Measurements from ENCODE around the gene CHMP5.
A peak's percentile ranks its signal among the peaks of the same experiment; 100 is the strongest.

The CHMP5 gene

DNA sequence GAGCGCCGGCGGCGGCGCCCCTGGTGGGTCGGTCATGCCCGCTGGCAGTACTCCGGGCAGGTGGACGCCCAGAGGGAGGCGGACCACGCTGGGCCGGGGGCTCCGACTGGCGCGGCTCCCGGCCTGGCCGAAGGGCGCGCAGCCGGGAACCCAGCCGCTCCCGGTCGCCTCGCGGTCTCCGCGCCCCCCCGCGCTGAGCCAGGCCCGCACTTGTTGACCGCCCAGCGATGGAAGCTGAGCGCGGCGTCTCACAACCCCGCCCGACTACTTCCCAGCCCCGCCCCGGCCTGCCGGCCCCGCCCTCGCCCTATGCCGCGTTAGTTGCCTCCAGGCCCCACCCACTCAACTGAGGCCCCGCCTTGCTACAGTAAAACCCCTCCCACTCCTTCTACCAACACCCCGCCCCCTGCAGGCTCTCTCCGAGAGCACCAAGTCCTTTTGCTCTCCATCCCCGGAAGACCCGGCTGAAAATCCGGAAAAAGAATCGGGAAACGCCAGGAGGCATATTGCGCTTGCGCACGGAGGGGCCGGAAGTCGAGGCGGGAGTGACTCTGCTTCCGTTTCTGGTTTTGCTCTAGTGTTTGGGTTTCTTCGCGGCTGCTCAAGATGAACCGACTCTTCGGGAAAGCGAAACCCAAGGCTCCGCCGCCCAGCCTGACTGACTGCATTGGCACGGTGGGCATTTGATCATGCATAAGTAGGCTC is at the start of gene CHMP5, which contains the start of gene BAG1:
CHMP5 (plus strand) TSS at position 577 of the 705 bp plus-strand sequence; CDS start at position 607, 30 bp downstream.
BAG1 (minus strand) TSS at position 236 of the 705 bp plus-strand sequence.
- peak; percentile 98 to 99 for DNase-seq (ENCODE audit: low read depth in 2 of 2)

DNA sequence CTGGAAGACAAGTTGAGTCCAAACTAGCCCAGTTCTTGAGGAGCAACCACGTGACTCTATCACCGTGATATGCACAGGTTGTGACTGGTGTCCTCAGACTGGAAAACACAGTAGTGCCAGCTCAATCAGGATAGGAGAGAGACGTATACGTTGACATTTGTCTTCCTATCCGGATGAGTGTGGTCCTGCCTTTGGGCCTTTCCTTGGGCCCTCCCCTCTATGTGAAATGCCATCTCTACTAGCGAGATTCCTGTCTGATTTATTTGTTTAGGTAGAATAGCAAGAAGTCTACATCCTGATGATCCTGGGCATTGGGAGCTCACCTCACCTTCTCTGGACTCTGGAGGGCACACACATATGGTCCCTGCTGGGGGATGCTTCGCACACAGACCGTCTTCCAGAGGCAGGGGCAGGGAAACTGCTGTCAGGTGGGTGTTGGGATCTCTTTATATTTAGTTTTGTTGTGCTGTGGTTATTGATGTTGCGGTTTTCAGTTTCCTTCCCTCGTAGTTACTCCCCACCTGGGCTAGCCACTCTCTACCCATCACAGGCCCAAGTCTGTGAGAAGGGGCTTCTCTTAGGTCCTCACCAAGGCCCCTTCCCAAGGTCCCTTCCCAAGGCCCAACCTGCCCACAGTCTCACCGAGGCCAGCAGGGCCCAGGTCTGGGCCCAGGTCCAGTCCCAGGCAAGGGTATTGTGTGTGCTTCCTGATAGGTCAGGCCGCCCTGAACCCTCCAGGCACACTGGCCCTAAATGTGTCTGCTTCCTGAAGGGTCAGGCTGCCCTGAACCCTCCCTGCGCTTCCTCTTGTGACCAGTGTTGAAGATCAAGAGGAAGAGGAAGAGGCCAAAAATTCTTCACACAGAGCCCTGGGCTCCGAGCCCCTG is 43.9 kb upstream of the CHMP5 start:
- no peak for DNase-seq (ENCODE audit: low read depth in 2 of 2)

DNA sequence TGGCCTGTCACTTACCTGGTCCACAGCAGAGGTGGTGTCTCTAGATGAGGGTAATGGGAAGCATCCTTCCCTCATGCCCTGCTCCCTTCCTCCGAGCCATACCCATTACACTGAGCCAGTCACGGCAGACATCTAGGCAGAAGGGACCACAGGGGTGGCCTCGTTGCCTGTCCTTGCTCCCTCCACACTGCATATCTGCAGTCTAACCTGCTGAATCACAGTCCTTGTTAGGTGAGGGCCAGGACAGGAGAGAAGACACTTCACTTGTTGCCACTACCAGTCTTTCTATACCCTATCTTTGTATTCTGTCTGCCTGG is 43.3 kb upstream of the CHMP5 start:
- no peak for DNase-seq (ENCODE audit: low read depth in 2 of 2)

DNA sequence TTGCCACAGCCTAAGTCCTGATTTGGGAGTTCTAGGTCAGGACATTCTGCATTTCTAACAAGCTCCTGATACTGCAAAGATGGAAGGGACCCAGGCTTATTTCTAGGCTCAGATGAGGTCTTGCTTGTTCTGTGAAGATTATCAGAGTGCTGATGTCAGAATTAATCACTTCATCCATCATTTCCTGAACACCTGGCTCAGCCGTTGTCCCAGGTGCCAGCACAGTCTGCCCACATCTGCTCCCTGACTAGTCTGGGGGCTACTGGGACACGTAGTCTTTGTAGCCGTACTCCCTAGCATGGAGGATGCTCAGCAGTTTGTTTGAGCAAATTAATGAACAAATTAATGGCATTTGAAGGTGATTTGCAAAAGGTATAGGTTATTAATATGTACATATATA is 42.8 kb upstream of the CHMP5 start:
- no peak for DNase-seq (ENCODE audit: low read depth in 2 of 2)

DNA sequence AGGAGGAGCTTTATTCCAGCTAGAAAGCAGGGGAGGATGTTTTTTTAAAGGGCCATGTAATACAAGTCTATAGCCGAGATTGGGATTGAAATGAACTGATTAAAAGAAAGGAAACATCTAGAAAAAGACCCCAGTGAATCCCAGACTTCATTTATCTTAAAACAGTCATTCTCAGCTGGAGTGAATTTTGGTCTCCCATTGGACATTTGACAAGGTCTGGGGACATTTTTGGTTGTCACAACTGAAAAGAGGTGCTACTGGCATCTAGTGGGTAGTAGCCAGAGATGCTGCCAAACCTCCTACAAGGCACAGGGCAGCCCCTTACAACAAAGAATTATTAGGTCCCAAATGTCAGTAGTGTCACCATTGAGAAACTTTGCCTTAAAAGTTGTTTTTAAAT is 41.2 kb upstream of the CHMP5 start:
- DNase-seq (ENCODE audit: low read depth in 2 of 2), result no peak

DNA sequence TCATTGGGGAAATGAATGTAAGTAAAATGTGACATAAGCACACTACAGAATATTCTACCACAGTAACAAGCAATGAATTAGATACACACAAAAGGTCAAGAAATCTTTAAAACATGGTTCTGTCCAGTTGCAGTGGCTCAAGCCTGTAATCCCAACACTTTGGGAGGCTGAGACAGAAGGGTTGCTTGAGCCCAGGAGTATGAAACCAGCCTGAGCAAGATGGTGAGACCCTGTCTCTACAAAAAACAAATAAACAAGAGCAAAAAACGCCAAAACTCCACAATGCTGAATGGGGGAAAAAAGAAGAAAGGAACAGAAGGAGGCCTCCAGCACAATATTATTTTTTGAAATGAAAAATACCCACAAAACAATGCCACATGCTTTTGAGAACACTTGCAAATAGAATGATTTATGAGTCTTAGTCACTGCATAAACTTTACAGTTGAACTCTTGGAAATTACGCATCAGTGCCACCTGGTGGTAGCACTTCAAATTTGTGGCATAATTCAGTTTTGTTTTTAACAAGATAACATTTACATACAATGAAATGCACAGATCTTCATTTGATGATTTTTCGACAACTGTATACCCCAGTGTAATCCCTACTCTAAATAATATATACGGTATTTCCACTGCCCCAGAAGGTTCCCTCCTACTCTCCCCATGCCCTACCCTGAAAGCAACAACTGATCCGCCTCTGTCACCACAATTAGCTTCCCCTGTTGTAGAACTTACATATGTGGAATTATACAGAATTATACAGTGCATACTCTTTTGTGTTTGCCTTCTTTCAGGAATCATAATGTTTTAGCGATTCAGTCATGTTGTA is 39.3 kb upstream of the CHMP5 start:
- peak; percentile 66 to 70 for DNase-seq (ENCODE audit: low read depth in 2 of 2)

DNA sequence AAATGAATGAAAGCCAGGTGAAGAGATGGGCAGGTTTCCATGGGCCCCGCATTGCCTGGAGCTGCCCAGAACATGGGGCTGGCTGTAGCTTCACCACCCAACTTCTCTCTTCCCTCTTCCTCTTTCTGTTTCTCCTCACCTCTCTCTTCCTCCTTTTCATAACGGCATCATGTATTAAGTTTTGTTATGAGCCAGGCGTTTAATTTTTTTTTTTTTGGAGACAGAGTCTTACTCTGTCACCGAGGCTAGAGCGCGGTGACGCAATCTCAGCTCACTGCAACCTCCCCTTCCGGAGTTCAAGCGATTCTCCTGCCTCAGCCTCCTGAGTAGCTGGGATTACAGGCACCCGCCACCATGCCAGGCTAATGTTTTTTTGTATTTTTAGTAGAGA is 37.8 kb upstream of the CHMP5 start:
- no peak for DNase-seq (ENCODE audit: low read depth in 2 of 2)

DNA sequence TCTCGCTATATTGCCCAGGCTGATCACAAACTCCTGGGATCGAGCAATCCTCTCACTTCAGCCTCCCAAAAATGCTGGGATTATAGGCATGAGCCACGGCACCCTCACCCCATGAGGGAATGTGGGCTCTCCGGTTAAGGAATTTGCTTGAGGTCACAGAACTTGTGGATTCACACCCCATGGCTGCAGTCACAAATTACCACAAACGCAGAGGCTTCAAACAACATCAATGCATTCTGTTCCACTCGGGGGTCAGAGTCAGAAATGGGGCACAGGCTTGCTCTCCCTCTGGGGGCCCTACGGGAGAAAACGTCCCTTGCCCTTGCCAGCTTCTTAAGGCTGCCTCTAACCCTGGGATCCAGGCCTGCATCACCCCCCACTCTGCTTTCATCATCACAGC is 37.1 kb upstream of the CHMP5 start:
- no peak for DNase-seq (ENCODE audit: low read depth in 2 of 2)

DNA sequence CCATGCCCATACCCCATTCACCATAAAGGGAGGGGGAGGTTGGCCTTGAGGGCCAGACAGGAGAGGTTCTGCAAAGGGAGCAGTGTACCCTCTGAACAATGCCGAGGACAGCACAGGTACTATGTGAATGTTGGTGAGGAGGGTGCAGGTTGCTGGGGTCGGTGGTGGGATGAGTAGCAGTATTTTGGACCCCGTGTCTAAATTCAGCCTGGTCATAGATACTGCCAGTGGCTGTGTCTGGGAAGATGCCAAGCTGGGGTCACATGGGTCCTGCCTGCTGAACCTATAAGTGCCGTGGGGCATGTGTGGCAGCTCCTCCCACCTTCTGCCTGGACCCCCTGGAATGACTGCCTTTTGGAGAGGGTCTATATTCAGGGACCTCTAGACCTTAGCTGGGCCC is 36.2 kb upstream of the CHMP5 start:
- no peak for DNase-seq (ENCODE audit: low read depth in 2 of 2)

DNA sequence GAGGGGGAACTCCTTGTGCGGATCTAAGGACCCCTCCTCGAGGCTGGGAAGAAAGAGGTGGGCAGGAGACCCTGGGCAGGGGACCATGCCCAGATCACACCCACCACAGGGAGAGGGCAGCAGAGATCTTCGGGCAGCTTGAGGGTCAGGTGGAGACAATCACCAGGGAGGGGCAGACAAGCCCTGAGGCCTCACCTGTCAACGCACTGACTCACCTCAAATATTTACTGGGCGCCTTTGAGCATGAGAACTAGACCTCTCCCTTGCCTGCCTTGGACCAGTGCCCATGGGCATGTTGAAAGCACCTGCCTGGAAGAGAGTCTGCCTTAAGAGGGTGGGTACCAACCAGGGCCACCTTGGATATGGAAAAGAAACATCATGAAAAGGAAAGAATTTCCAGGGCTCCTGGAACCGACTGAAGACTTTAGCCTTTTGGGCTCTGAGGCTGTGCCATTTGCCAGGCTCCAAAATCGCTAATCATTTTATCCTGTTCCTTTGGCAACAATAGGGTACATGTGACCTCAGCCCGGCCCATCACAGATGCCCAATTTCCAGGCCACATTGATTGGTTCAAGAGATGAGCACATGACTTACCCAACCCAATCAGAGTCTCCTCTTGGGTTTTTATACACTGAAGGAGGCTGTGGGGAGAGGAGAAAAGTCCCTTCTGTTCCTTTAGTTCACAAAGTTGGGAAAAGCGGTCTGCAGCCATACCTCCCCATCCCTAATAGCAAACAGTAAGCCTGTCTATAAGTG is 35.3 kb upstream of the CHMP5 start:
- DNase-seq (ENCODE audit: low read depth in 2 of 2), result no peak

DNA sequence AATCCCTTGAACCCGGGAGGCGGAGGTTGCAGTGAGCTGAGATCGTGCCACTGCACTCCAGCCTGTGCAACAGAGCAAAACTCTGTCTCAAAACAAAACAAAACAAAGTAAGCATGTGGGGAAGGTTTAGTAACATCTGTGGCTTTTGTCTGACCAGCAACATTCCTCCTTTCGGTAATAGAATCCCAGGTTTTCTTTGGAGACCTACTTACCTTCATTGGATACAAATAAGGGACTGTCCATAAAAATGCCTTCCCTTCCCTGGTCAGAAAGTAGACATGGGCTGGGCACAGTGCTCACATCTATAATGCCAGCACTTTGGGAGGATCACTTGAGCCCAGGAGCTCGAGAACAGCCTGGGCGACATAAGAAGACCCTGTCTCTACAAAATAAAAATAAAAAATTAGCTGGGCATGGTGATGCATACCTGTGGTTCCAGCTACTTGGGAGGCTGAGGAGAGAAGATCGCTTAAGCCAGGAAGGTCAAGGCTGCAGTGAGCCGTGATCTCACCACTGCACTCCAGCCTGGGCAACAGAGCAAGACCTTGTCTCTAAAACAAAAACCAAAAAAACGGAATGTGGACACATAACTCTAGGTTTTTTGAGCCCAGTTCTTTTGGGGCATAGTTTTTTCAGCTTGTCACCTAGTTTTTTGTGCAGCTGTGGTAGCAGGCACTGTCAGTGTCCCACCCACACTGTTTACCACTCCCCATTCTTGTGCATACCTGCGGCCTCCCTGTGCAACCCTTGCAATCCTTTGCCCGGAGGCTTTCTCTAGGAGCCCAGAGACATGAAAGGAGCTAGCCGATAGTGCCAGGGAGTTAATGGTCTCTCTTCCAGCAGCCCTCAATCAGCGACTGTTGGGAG is 33.9 kb upstream of the CHMP5 start:
- no peak for DNase-seq (ENCODE audit: low read depth in 2 of 2)

DNA sequence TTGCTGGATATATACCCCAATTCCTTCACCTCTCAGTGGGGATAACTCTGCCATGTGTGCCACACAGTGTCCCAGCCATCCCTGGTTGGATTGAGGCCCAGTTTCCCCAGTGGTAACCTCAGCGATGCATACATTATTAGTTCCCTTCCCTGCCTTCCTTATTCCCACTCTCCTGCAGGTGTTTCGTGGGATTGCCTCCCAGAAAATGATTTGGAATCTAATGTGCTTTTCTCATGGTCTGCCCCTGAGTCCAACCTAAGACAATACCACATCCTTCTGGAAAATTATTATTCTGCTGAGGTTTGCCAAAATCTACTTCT is 33.3 kb upstream of the CHMP5 start:
- no peak for DNase-seq (ENCODE audit: low read depth in 2 of 2)

DNA sequence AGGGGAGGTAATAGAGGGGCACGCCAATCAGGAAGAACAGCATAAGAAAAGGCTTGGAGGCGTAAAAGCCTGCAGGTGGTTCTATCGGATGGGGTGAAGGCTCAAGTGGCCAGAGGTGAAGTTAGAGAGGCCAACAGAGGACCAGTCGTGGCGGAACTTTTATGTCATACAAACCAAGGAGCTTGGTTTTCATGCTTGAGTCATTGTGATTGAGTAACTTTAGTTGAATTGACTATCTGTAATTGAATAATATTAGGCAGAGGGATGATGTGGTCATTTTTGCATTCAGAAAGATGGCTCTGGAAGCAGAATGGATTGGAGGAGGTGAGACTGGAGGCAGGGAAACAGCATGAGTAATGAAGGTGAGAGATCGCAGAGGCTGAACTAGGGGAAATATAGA is 32.0 kb upstream of the CHMP5 start:
- DNase-seq (ENCODE audit: low read depth in 2 of 2), result no peak

DNA sequence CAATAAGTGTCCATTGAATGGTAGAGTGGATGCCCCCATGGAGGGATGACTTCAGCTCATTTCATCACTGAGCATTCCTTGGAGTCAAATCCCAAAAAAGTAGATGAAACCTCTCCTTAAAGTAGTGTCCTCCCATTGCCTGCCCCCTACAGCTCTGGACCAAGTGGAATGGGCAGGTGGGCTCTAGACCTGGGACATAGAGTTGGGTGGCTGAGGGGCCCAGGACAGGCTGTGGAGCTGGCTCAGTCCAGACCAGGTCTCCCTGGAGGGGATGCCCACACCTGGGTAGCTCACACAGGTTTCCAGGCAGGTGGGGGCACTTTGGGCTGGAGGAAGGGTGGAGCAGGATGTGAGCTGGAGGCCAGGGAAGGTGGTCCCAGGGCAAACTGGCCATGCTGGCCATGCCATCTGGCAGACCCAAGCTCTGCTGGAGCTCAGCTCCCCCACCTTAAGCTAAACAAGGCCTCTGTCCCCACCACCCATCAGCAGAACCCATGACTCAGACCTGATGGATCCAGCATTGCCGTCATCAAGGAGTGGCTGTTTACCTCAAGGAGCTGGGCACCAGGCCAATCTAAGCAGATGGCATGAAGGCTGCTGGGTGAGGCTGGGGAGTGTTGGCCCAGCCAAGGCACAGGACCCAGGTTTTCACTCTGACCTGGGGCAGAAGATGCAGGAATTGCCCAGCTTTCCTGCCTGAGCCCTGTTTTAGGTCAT is 31.1 kb upstream of the CHMP5 start:
- peak; percentile 49 to 61 for DNase-seq (ENCODE audit: low read depth in 2 of 2)

DNA sequence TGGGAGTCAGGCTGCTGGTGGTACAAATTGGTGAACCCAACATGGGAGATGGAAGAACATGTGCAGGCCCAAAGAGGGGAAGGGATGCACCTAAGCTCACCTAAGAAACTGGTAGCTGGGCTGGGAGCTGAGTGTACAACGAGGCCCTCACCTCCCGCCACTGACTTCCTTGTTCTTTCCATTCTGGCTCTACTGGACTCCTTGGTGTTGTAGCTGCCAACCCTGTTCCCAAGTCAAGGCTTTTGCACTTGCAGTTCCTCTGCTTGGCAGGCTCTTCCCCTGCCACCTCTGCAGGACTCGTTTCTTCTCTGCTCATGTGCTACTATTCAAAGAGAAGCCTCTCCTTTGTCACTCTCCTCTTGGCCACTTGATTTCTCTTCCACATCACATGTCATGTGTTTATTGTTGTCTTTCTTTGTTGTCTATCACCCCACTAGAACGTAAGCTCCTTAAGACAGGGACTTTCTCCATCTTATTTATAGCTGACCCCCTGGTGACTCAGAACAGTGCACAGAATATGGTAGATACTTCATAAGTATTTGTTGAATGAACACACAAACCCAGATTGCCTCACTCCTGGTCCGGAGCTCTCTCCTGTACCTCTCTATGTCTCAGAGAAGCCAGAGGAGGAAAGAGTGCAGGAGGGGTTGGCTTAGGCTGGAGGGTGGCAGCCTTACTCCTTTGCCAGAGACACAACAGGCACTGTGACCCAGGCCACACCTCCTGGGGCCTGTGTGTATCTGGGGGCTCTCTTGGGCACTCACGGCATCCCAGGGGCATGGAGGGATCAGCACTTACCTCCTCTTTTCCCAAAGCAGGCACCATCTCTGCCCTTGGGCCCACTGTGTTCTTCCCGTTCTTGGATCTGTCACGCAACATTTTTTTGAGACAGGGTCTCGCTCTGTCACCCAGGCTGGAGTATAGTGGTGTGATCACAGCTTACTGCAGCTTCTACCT is 30.1 kb upstream of the CHMP5 start:
- DNase-seq (ENCODE audit: low read depth in 2 of 2), result no peak

DNA sequence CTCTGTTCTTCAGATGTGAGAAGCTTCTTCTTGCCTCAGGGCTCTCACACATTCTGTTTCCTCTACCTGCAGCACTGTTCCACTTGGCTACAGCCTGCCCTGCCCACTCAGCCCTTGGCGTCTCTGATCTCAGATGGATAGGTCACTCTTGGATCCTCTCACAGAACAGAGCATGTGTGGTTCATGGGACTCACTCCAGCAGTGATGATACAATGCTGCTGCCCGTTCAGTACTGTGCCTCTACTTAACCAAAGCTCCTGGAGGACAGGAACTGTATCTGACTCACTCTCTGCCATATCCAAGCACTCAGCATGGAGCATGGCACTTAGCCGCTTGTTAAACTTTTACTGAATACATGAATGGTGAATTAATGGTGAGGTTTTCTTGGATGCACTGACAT is 28.3 kb upstream of the CHMP5 start:
- no peak for DNase-seq (ENCODE audit: low read depth in 2 of 2)

DNA sequence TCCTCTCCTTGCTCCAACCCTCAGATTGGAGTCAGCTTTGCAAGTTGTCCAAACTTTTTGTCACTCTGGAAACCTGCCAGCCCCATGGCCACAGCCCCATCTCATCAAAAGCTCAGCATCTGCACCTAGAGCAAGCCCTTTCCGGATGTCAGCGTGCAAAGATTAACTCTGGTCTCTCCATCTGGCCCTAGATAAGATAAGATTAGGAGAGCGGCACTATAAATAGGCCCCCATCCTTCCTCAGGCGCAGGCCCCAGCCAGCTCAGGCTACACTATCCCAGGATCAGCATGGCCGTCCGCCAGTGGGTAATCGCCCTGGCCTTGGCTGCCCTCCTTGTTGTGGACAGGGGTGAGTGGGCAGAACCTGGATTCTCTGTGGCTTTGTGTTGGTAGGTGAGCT is 24.9 kb upstream of the CHMP5 start, which contains the start of gene SPINK4:
SPINK4 (plus strand) TSS at position 247 of the 400 bp plus-strand sequence; CDS start at position 289, 42 bp downstream.
- no peak for DNase-seq (ENCODE audit: low read depth in 2 of 2)

DNA sequence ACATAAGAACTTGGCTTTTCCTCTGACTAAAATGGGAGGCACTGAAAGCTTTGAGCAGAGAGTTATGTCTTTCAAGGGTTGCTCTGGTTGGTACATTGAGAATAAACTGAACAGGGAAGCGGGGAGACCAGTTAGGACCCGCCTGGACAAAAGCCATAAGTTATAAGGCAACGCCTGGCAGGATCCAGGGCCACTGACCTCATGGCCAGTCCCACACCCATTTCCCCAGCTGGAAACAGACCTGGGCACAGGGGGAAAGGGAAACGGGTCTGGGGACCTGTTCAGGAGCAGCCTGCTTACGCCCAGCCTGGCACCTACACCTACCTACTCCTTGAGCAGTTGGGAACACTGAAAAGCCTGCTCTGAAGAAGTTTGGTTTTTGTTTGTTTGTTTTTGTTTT is 23.6 kb upstream of the CHMP5 start:
- DNase-seq (ENCODE audit: low read depth in 2 of 2), result no peak

DNA sequence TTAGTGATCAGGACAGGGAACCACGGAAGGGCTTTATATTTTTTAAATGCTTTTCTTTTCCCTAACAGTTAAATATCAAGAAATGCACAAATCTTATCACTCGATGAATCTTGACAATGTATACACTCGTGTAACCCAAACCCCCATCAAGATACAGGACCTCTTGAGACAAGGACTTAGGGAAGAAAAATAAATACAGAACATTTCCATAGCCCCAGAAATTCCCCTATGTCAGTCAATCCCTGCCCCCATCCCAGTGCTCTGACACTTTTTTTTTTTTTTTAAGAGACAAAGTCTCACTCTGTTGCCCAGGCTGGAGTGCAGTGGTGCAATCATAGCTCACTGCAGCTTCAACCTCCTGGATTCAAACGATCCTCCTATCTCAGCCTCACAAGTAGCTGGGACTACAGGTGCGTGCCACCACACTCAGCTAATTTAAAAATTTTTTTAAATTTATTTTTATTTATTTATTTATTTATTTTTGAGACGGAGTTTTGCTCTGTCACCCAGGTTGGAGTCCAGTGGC is 22.2 kb upstream of the CHMP5 start:
- no peak for DNase-seq (ENCODE audit: low read depth in 2 of 2)

All from fibroblast of skin of left quadriceps (primary cell).